Ramos (cell line): ENCODE data around the gene LRCOL1.

Source experiments
- in situ Hi-C: fragments of 300-500 bp; cut with MboI; formaldehyde crosslinking; loops from one replicate; pipeline ENCODE4 v1.14.3; 2022; ENCODE audit warnings: low sequenced_read_pairs; ENCODE audit not compliant: unreplicated experiment

Gene LRCOL1

DNA sequence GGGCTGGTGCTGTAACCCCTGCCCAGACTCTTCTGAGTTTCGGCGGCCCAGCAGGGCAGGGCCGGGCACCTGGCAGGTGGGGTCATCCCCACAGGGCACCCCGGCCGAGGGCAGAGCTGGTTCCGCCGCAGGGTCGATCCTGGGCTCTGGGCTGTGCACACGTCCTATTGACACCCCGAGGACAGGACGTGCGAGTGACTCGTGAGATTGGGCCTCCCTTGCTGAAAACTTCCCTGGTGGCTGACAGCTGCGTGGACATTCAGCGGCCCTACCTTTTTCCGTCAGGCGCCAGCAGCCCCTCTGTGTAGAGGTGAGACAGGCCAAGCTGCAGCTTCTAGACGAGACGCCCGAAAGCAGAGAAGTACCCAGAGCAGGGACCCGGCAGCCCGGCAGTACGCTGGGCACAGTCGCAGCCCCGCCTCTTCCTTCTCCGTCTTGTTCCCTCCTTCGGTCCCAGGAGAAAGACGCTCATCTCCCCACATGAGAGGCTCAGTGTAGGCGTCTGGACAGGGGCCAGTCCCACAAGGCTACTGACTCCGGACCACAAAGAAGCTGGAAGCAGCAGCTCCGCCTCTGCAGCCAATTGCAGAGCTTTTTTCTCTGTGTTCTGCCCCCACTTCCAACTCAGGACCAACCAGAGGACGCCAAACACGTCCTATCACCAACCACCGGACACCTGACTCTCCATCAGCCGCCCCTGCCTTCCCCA, at the start of gene LRCOL1:
LRCOL1 (minus strand) TSS at position 532 of the 709 bp plus-strand sequence. CDS start 4,331 bp downstream, outside the sequence.
- in situ Hi-C loops: loop anchor here (10.0 kb wide), 1 partner anchor 195 kb away; no protein-coding TSS in a partner anchor

- in situ Hi-C loops: no loop called here
Measured at GRCh38 chr12:132660052-132660451, 49.7 kb upstream of the LRCOL1 start.

- in situ Hi-C loops: no loop called here
Measured at GRCh38 chr12:132659146-132659545, 48.8 kb upstream of the LRCOL1 start.

- in situ Hi-C loops: no loop called here
Measured at GRCh38 chr12:132658149-132658894, 47.9 kb upstream of the LRCOL1 start.

DNA sequence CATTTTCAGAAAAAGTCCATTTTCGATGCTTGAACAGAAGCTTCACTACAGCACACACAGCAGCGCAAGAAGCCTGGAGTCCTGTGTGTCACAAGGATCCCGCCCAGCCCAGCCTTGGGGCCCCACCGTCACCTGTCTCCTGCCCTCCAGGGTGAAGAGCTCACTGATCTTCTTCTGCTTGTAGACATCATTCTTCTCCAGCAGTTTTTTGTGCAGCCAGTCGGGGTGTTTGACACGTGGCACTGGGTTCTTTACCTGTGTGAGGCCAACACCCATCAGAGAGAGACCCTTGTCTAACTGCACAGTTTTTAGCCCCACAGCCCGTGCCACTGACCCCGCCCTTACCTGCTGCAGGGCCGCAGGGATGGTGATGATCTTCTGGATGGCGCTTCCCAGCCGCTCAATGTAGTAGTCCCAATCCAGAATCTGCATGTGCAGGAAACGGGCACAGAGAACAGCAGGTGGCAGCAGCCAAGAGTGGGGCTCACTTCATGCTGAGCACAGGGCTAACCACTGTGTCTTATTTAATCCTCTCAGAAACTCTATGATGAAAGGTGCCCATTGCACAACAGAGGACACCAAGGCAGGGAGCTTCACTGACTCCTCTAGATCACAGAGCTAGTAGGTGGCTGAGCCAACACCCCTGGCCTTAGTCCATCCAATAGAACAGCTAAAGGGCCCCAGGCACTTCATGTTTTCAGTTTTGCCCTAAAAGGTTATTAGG, 46.8 kb upstream of the LRCOL1 start:
- in situ Hi-C loops: no loop called here

DNA sequence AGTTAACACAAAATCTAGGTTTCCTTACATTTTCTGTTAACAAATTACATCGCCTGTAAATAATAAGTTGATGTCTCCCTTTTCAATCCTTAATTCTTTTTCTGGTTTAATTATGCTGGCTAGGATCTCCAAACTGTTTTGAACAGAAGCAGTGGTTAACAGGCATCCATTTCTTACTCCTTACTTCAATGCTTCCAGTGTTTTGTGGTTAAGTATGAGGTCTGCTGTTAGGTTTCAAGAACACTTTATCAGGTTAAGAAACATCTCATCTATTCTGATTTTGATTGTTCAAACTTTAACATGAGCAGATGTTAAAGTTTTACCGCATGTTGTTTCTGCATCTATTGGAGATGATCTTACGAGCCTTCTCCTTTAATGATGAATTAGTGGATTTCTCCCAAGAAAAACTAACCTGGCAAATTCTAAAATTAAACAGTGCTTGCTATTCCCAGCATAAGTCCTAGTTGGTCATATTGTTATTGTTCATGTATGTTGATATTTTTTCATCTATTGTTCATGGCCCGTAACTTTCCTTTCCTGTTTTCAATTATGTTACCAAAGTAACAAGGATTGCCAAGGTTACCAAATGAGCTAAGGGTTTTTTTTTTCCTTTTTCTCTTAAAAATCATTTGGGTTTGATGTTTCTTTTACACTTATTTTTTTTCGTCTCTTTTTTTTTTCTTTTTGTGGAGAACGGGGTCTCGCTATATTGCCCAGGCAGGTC, 43.3 kb upstream of the LRCOL1 start:
- in situ Hi-C loops: no loop called here

- in situ Hi-C loops: no loop called here
Measured at GRCh38 chr12:132651444-132652100, 41.2 kb upstream of the LRCOL1 start.

DNA sequence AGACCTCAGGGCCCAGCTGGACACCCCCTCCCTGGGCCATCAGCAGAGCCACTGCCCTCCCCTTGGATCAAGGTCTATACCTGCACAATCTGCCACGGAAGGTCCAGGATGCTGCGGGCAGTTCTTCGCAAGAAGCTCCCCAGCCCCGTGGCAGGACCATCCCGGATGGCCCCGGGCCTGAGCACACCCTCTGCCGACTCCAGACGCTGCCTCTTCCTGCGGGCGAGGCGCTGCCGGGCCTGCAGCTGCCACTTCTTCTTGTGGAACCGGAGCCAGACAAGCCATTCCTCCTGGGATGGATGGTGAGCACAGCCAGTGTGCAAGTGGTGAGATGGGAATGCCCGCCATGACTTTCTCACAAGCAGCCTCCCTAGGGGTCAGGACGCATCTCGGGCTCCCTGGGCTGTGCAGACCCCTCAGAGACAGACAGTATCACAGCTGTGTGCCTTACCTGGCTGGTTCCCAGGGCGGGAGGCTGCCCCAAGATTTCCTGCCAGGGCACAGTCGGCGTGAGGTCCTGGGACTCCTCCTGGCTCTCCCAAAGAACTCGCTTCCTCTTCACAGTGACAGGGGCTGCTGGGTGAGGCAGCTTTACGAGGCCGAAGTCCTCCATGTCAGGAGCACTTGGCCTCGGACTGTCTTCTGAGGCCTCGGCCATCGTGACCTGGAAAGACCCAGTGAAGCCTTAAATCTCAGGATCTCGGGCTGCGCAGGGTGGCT, 39.0 kb upstream of the LRCOL1 start:
- in situ Hi-C loops: no loop called here

DNA sequence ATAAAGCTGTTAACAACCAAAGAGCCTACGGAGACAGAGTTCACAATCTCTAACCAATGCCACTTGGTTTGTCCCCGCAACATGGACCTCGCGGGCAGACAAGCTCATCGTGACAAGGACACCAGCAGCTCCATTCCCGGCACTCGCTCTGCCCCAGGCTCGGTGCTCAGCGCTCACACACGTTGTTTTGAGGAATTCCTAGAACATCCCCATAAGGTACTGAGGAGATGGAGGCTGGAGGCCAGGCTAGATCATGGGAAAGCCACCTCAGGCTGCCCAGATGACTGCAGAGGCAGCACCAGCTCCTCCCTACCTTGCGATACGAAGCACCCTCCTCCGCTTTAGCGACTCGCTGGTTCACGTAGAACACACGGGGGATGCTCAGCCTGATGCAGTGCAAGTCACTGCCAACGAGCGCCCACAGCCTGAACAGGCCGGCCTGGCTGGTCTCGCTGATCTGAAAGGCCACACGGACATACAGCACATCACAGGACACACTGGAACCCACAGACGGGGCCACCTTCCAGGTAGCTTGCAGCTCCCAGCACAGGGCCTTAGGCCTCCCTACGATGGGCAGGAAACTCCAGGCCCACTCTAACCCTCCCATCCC, 38.3 kb upstream of the LRCOL1 start:
- in situ Hi-C loops: no loop called here

DNA sequence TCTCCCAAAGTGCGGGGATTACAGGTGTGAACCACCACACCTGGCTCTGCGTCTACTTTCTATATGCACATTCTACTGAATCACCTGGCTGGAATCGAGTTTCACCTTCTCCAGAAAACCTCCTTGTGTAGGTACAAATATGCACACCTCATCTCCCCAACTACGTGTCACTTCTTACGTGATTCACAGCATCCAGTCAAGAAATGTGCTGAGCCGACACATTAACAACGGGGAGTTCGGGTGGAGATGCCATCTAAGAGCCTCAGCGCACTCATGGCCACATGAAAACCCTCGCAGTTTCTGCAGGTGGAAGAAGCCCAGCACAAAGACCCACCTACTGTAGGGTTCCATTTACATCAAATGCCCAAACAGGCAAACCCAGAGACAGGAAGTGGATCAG, 37.5 kb upstream of the LRCOL1 start:
- in situ Hi-C loops: no loop called here

DNA sequence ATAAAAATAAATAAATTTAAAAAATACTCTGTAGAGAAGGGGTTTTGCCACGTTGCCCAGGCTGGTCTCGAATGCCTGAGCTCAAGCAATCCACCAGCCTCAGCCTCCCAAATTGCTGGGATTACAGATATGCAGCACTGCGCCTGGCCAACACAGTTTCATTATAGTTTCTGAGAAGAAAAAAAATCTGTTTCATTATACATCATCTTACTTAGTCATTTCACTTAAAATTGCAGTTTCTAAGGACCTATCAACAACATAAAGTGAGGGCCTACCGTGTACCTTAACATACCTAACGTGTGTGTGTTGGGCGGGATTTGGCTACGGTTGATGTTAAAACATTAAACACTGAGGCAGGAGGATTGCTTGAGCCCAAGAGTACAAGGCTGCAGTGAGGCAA, 36.5 kb upstream of the LRCOL1 start:
- in situ Hi-C loops: no loop called here

- in situ Hi-C loops: no loop called here
Measured at GRCh38 chr12:132642846-132643835, 32.8 kb upstream of the LRCOL1 start.

DNA sequence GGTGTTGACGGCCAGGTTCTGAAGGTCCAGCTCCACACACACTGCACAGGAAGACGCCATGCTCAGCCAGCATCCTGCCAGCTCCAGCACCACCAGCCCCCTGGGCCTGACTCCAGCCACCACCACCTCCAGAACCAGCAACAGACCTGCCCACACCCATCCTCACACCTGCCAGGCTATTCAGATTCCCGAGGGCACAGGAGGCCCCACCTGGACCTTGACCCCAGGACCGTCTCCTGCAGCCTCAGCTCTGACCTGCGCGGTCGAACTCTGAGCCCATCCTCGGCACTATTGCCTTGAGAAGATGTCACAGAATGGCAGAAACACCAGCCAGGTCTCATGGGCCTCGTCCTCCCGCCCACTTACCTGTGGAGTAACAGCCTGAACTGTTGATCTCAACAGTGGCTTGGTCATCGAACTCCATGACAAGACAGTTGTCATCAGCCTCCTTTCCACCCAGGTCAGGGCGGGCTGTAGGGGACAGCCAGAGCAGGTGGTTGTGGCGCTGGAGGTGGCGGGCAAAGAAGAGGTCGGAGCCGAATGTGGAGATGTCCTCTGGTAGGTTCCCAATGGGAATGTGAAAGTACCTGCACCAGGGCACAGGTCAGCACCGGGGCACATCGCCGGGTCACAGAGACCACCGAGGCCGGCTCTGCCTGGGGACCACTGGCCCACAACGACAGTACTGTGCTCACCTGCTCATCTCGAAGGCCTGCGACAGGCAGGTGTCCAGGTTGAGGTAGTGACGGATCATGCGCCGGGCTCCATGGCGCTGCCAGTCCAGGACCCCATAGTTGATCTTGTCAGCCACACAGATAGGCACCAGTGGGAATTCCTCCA, 31.6 kb upstream of the LRCOL1 start:
- in situ Hi-C loops: no loop called here

DNA sequence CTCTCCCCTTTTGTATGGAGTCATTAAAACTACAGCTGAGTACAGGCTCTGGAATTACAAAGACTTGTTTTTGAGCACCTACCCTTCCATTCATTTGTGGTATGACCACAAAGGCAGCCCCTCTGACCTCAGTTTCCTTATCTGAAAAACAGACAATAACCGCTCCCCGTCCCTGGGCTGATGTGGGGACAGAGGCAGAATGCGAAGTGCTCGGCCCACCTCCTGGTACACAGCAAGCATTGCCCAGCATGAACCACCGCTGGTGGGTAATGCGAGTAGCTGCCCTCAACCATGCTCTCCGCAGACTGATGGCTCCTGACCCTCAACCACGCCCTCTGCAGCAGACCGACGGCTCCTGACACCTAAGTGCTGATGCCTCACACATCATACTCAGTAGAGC, 30.6 kb upstream of the LRCOL1 start:
- in situ Hi-C loops: no loop called here

GRCh38 chr12:132639956-132640520, 29.7 kb upstream of the LRCOL1 start:
- in situ Hi-C loops: no loop called here

- in situ Hi-C loops: no loop called here
Measured at GRCh38 chr12:132638541-132639408, 28.4 kb upstream of the LRCOL1 start.
